Peyer's patch (tissue), 4 donors: Measurements from ENCODE around the gene MYO6.

Experiments used
- POLR2A ChIP-seq, 2 donors: fragments of 450-650 bp; IDR thresholded peaks; one replicate each; pipeline ENCODE4 v1.5.1; 2017; ENCODE audit warnings: antibody characterized with exemption in 2 of 2, mild to moderate bottlenecking in 2 of 2, moderate library complexity in 2 of 2
- TF ChIP-seq, protein P1 (sequence below), 6 experiments: fragments of 450-650 bp in 4 of 6; fragments of 200-600 bp in 2 of 6; sonication (generic) in 1 of 6; IDR thresholded peaks; one replicate each; pipeline ENCODE4 v1.5.1; 2017 to 2019; ENCODE audit warnings: antibody characterized with exemption in 6 of 6, mild to moderate bottlenecking in 3 of 6, moderate library complexity in 1 of 6

DNA sequence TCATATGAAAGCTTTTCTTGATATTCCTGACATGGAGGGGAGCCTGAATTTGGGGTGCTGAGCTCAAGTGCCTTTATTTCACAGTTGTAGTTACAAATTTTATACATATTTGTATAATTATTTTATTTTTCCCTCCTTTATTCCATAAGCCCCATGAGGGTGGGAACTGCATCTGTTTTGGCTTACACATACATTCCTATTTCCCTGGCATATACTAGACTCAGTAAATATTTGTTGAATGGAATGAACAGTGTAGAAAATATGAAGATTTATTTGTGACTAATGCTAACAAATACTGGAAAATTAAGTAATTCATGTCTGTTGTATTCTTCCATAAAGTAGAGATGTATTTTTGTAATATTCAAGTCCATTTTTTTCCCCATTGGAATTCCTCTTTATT is 127.1 kb downstream of the MYO6 start:
- TF ChIP-seq POLR2A (IDR thresholded peaks at IDR 0.05), result no peak
- TF ChIP-seq, protein P1, sequence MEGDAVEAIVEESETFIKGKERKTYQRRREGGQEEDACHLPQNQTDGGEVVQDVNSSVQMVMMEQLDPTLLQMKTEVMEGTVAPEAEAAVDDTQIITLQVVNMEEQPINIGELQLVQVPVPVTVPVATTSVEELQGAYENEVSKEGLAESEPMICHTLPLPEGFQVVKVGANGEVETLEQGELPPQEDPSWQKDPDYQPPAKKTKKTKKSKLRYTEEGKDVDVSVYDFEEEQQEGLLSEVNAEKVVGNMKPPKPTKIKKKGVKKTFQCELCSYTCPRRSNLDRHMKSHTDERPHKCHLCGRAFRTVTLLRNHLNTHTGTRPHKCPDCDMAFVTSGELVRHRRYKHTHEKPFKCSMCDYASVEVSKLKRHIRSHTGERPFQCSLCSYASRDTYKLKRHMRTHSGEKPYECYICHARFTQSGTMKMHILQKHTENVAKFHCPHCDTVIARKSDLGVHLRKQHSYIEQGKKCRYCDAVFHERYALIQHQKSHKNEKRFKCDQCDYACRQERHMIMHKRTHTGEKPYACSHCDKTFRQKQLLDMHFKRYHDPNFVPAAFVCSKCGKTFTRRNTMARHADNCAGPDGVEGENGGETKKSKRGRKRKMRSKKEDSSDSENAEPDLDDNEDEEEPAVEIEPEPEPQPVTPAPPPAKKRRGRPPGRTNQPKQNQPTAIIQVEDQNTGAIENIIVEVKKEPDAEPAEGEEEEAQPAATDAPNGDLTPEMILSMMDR (IDR thresholded peaks at IDR 0.05), result no peak
